ENCODE results near the gene PRSS48.

GRCh38 chr4:151302432-151302831, 25.5 kb downstream of the PRSS48 start:
- TF ChIP-seq CTCF (IDR thresholded peaks at IDR 0.05; ENCODE audit: poor library complexity, severe bottlenecking) (no peak), TAF1 (IDR thresholded peaks at IDR 0.05; ENCODE audit: low read depth) (no peak), POLR2AphosphoS5 (IDR thresholded peaks at IDR 0.05) (no peak), SMC3 (conservative IDR thresholded peaks at IDR 0.05; ENCODE audit: poor library complexity) (no peak), EP300 (conservative IDR thresholded peaks at IDR 0.05; ENCODE audit: poor library complexity, severe bottlenecking) (no peak), EZH2 (IDR thresholded peaks at IDR 0.05; ENCODE audit: borderline replicate concordance, insufficient read depth, low read length, poor library complexity, severe bottlenecking) (no peak), MXI1 (conservative IDR thresholded peaks at IDR 0.05; ENCODE audit: poor library complexity, severe bottlenecking) (no peak)

Measured in neural cell (in vitro differentiated cells).